ENCODE results near the gene RPL15.

Gene RPL15

GRCh38 chr3:23968463-23969184 is 51.7 kb downstream of the RPL15 start:
- DNase-seq = peak; percentile 54

- no peak for DNase-seq
These were observed 52.5 kb downstream of the RPL15 start for GRCh38 chr3:23969393-23969792.

All from inflammatory macrophage treated with lipopolysaccharide for 4 hours (primary cell).